ENCODE measurements around the gene HGD.

DNA sequence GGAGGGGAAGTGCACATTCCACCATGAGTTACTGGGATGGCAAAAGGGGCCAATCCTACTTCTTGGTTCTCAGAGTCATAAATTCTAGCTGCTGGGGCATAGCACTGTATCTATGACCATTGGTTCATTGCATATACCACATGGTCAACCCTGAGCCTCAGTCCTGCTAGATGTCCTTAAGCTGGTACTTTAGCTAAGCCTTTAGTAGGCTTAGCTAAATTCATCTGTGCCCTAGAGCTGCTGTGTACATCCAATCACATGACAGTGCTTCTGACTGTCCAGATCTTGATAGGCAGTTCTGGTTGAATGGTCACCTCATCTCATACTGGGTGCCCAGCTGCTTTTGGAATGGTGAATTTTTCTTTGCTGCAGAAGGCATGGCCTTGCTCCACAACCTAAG, 77.7 kb downstream of the HGD start:
- TF ChIP-seq, protein P1, sequence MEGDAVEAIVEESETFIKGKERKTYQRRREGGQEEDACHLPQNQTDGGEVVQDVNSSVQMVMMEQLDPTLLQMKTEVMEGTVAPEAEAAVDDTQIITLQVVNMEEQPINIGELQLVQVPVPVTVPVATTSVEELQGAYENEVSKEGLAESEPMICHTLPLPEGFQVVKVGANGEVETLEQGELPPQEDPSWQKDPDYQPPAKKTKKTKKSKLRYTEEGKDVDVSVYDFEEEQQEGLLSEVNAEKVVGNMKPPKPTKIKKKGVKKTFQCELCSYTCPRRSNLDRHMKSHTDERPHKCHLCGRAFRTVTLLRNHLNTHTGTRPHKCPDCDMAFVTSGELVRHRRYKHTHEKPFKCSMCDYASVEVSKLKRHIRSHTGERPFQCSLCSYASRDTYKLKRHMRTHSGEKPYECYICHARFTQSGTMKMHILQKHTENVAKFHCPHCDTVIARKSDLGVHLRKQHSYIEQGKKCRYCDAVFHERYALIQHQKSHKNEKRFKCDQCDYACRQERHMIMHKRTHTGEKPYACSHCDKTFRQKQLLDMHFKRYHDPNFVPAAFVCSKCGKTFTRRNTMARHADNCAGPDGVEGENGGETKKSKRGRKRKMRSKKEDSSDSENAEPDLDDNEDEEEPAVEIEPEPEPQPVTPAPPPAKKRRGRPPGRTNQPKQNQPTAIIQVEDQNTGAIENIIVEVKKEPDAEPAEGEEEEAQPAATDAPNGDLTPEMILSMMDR (IDR thresholded peaks at IDR 0.05), result no peak
- no peak for TF ChIP-seq POLR2A (IDR thresholded peaks at IDR 0.05)
